T-helper 1 cell treated with Interleukin-12 subunit alpha and Interleukin-12 subunit beta and Interleukin-4 antibody, amounts not matched to agents 30 ng/mL and 1 ng/mL, for 36 hours (primary cell): Measurements from ENCODE around the gene MAN2A1. TPM values are rescaled to one million over a fixed set of nuclear protein-coding genes. Genes with fewer than 3 reads are reported as not detected.

Experiments
- intact Hi-C: fragments of 100-400 bp; cut with micrococcal nuclease; formaldehyde crosslinking; loops from one replicate; pipeline ENCODE4 v1.15.1; 2024
- total RNA-seq: library from RNA; stranded (reverse); gene quantifications from 2 replicates; pipeline ENCODE4 v1.2.3, GENCODE V29; 2022

The MAN2A1 gene
- total RNA-seq, 1 donor from 2014 or later, result 42.1 TPM

DNA sequence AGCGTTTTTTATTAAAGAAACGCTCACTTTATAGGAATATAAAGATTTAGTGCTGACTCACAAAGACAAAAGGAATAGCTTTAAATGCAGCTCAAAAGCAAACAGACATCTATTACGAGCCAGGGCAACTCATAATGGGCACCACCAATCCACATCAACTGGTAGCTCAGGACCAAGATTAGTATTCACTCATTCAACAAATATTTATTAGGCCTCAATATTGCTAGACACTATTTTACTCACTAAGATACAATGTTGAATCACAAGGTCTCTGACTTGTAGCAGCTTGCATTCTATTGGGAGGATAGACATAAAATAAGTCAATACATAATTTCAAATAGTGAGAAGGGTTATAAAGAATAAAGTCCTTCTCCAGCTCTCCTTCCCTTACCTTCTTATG is 8.0 kb upstream of the MAN2A1 start:
- intact Hi-C loops, result no loop called here

DNA sequence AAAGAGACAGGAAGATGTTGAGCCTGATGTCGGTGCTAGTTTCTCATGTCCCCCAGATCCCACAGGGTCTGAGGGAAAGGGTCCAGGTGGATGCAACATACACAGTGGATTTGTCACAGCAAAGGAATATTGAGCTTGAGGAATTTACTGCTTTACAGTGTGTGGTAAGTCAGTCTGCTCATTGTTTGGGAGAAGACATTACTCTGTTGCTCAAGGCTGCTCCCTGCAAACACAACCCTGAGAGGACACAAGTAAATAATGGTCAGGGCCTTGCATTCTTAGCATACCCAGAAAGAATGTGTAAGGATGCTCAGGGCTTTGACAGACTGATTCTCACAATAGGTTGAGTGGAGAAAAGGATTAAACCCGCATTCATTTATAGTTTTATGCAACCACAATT is 7.3 kb upstream of the MAN2A1 start:
- intact Hi-C loops, result no loop called here

DNA sequence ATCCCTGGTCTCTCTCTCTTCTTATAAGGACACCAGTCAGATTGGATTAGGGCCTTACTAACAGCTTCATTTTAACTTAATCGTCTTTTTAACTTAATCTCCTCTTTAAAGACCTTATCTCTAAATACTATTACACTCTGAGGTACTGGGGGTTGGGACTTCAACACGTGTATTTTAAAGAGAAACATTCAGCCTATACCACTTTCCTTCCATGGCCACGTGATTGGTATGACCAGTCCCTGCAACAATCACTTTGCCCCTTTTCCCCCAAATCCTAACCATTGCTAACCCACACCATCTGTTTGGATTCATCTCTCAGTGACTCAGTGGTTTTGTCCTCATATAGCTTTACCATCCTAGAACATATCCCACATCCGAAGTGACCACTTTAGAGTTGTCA is 3.8 kb upstream of the MAN2A1 start:
- intact Hi-C loops, result loop anchor here (5.0 kb wide), 3 partner anchors 646 to 1164 kb away; no protein-coding TSS in a partner anchor

DNA sequence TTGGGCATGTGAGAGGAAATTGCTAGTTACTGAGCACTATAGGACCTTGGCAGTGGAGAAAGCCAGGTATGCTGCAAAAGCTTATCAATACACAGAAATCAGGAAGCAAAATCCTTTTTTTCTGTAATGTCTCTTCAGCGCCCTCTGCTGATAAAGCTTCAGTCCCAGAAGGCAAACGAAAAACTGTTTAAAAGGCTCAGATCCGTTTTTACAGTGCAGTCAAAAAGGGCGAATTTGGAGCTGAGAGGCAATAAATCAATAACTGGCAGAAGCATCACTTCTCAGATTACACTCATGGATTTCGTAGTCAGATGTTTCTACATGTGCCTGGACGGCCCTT is 1.1 kb upstream of the MAN2A1 start:
- intact Hi-C loops, result loop anchor here (1.0 to 5.0 kb wide), 9 partner anchors 256 to 1404 kb away; partner anchors contain the start of genes TMEM232 and WDR36

DNA sequence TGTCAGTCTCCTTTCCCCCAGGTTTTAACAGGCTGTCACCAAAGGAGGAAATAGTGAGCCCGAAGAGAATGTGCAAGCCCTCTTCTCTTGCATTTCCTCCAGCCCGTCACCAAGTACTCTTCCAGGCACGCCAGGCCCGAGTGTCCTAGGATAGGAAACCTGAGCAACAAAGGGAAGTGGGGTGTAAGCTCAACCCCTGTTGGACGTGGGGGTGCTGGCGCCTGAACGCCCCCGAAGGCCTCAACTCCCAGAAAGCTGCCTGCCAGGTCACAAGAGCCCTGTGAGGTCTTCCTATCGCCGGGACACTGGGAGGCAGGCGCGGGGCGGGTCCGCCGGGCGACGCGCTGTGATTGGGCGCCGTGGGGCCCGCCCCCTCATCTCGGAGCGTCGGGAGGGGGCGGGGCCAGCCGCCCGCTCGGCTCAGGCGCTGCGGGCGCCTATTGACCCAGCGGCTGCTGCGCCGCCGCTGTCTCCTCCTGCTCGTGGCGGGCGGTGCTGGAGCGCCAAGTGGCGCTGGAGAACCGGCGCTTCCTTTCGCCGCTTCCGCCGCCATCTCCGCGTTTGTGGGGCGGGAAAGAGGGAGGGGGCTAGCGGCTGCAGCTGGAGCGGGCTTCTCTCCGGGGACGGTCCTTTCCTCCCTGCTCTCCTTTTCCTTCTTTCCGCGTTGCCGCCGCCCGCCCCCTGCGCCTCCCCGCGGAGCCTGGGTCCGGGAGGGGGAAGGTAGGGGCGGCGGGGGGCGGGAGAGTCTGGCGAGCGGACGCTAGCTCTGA is 572 bp upstream of the MAN2A1 start:
- intact Hi-C loops, result loop anchor here (1.0 to 5.0 kb wide), 19 partner anchors 168 to 1823 kb away; partner anchors contain the start of genes FBXL17, STARD4, TMEM232 and WDR36

DNA sequence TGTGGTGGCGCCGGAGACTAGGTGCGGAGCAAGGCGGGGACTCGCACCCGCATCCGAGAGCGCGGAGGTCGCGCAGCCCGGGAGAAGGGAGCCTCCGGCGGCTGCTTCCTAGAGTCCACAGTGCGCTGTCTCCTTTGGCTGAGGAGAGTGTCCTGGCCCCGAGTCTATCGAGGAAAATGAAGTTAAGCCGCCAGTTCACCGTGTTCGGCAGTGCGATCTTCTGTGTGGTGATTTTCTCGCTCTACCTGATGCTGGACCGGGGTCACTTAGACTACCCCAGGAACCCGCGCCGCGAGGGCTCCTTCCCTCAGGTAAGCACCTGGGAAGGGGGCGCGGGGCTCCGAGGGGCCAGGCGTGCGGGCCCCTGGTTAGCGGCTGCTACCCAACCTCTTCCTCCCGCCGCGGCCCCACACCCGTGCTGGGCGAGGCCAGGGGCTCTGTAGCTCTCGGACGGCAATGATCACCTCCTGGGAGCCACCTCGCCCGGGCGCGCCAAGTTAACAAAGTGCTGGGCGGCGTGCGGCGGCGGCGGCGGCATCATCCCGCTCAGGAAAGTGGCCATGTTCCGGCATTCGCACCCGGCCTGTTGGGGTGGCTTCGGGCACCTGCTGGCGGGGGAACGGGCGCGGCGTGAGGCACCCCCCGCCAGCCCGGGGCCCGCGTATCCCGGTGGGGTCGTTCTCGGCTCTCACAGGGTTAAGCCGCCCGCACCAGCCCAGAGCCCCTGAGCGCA is 681 bp downstream of the MAN2A1 start:
- intact Hi-C loops, result loop anchor here (5.0 kb wide), 1 partner anchor 1532 kb away; the partner anchor contains the start of gene CAMK4

DNA sequence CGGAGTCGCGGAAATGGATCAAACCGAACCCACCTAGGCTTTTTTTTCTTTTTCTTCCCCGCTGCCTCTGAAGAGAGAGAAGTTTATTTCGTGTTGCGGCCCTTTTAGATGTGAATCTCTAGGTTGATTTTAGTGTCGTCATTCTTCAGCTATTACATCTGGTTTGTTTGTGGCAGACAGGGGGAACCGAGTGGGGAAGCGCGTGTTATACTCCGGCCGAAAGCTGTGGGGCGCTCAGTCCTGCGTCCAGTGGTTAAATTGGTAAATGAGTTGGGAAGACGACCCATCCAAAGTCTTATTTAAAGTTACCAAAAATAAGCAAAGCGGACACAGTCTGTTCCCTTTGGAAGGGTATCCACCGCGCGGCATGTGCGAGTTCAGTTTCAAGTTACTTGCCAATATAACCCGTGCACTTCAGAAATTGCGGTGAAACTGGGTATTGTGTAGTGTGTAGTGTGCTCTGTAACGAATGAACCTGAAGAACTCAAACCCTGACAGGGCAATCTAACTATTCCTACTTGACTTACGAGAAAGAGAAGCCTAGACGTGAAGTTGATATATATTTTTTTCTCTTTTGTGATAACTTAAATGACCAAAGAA is 1.3 kb downstream of the MAN2A1 start:
- intact Hi-C loops, result loop anchor here (1.0 to 5.0 kb wide), 5 partner anchors 8 to 1531 kb away; partner anchors contain the start of gene CAMK4

DNA sequence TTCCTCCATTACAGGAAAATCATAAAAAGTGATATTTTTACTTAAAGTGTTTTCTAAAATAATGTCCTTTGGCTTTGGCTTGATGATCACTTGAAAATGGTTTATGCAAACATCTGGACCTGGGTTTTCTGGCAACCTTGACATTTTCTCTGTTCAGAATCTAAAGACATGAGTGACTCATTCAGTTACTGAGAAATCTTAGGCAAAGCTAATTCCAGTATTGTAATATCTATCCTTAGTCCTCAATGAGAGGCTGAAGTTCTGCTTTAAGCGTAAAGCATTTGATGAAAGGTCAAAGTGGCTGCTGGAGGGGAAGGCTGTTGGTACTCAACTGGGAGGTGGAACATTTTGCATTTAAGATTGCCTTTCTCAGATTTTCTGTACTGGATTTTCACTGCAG is 2.3 kb downstream of the MAN2A1 start:
- intact Hi-C loops, result loop anchor here (1.0 to 5.0 kb wide), 6 partner anchors 7 to 1530 kb away; partner anchors contain the start of gene CAMK4

DNA sequence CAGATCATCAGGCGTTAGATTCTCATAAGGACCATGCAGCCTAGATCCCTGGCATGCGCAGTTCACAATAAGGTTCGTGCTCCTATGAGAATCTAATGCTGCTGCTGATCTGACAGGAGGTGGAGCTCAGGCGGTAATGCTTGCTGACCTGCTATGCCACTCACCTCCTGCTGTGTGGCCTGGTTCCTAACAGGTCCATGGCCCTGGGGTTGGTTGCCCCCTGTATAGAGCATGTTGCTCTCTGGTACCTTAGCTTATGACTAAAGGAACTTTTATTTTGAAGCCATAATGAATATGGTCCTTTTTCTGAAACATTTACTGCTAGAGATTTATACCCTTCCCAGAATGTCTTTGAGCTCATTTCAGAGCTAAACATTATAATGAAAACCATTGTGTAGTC is 3.1 kb downstream of the MAN2A1 start:
- intact Hi-C loops, result loop anchor here (1.0 to 5.0 kb wide), 2 partner anchors 897 to 1529 kb away; partner anchors contain the start of gene CAMK4

DNA sequence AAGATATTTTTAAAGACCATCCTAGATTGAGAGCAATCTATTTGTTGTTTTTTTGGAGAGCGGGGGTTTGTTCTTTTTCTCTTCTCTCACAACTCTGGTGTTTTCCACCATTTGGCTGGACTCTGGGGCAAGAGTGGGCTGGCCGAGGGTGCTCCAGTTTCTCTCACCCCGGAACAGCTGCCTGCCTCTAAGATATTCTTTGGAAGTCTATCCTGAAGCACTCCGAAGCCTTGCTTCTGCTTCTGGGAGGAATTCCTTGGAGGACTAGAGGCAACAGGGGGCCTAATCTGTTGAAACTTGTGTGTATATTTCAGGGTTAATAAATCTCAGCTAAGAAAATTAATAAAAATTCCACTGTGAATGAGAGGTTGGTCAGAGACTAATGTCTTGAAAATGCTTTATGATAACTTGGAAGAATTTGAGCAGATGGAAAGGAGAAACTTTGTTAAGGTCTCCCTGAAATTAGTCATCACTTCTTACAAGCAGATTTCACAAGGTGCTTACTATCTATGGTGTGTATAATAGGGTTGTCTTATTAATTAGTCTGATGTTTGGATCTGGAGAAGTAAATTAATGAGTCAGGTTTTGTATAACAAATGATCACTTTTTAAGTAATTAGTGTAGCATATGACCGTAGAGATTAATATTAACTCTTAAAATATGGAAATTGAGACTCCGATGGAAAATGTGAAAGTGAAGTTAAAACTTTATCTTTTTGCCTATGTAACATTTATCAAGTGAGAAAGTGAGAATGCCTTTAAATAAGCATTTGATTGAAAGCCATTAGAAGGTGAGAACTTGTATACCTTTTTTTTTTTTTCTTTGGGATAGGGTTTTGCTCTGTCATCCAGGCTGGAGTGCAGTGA is 4.0 kb downstream of the MAN2A1 start:
- intact Hi-C loops, result loop anchor here (5.0 kb wide), 1 partner anchor 1529 kb away; the partner anchor contains the start of gene CAMK4

DNA sequence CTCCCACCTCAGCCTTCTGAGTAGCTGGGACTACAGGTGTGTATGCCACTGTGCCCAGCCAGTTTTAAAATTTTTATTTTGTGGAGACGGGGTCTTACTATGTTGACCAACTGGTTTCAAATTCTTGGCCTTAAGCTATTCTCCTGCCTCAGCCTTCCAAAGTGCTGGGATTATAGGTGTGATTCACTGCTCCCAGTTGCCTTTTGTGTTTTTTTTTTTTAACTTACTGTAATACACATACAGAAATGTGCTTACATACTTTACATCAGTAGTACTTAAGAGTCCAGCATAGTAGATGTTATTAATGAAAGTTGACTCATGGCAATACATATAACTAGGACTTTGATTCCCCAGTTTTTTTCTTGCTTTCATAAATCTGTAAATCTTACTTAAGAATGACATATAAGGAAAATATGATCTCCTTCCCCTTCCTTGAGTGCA is 4.7 kb downstream of the MAN2A1 start:
- intact Hi-C loops, result loop anchor here (5.0 kb wide), 1 partner anchor 1528 kb away; the partner anchor contains the start of gene CAMK4

DNA sequence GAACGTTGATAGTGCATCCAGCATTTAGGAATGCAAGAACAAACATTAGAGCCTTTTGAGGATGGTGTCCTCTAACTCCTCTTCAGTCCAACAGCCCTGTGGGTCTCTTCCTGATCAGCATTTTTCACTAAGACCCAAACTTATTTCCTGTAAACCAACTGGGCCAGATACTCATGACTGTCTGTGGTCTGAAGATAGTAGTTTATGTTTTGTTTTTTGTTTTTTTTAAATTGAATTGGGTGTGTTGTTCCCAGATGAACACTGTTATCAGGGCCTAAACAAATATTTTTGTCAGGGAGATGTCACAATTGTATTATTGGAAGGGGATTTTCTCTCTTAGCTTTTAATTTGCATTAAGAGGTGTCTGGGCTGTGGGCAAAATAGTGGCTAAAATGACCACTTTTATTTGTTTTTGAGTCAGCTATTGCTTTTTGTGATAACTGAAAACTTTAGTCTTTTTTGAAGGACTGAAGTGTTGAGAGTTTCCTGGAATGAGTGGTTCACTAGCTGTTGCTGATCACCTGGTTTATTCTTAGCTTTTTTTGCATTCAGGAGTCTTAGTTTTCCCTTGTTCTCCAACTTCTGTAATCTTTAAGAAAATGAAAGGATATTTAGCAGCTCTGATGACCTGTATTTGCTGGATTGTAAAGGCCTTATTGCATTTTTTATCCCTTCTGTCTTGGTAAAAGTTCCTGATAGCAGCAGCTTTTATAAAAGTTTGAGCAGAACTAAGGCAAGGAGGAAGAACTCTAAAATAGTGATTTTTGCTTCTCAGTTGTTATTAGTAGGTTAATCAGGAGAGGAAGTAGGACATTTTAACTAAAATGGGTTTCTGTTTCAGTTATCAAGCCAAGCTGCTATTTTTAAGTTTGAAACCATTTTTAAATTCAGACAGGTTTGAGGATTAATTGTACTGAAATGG is 5.5 kb downstream of the MAN2A1 start:
- intact Hi-C loops, result no loop called here

DNA sequence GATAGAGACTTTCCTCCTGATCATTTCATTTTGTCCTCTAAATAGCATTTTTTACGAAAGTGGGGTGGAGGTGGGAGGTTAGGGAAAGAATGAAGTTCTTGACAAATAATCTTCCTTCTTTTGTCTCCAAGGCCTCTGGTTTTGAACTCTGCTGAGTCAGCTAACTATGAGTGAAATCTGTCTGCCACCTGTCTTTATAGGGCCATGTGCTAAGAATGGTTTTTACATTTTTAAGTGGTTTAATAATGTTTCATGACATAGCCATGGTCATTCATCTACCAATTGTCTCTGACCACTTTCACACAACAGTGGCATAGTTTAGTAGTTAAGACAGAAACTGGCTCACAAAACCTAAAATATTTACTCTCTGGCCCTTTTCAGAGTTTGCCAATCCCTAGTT is 7.6 kb downstream of the MAN2A1 start:
- intact Hi-C loops, result no loop called here

DNA sequence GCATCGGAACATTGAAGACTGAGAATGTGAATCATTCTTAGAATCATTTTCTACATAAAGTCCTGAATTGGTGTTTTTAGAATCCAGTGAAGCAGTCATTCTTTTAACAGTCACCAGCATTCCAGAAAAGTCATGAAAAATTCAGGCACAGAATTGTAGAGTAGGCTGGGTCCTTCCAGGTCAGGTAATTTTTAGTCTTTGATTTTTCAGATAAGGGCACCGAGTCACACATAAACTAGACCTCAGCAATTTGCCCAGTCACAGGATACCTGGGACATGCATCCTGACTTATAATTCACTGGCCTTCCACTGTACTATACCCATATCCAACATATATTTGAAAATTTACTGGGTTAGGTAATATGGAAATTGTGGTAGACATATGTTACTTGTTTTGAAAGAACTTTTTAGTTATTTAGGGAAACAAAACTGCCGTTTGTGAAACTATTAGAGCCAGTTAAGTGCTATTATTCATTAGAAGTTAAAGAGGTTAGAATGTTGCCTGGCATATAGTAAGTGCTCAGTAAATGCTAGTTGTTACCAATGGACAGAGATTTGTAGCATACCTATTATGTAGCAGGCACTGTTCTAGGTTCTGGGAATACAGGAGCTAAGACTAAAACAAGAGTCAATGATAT is 10.9 kb downstream of the MAN2A1 start:
- intact Hi-C loops, result no loop called here

DNA sequence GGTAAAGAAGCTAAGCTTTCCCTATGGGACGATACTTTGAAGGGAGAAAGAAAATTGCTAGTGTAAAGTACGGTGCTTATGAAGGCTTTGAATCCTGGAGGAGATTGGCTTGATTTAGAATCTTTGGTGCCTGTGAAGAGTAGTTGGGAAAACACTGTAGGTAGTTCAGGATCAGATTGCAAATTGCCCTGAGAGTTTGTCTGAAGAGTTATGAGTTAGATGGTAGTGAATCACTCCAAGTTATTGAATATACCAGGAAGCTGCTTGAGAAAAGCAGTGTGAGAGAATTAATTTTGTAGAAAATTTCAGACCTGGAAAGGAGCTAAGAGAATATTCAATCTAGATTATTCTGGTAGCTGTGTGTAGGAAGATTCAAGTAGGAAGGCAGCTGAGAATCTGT is 11.5 kb downstream of the MAN2A1 start:
- intact Hi-C loops, result no loop called here

DNA sequence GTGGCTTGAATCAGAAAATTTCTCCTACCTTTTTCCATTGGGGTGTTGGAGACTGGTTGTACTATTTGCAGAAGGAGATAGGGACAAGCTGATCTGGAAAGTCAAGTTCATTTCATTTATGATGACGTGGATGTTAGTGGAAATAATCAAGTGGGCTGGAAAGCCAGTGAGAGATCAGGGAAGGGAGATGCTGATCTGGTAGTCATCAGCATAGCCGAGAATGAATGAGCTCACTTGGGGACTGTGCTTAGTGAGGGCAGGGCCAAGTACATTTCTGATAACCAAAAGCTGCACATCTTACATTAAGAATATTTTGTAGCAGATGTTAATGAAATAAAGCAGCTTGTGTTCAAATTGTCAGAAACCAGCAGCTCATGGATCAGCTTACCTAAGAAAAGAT is 12.1 kb downstream of the MAN2A1 start:
- intact Hi-C loops, result no loop called here

DNA sequence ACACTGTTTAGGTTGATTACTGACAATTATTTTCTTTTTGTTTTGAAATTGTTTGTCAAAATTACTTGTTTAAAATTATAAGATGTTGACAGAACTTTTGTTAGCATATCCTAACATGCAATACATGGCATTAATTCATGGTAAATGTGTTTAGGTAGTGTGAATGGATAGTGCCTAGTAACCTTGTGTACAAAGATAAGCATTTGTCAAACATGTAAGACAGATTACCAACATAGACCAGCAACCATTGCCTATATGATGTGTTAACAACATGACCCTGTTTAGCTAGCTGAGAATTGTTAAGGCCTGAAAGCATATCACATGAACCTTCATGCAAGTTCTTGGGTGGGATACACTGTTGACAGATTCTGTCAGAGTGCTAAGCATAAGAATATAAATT is 13.4 kb downstream of the MAN2A1 start:
- intact Hi-C loops, result no loop called here

DNA sequence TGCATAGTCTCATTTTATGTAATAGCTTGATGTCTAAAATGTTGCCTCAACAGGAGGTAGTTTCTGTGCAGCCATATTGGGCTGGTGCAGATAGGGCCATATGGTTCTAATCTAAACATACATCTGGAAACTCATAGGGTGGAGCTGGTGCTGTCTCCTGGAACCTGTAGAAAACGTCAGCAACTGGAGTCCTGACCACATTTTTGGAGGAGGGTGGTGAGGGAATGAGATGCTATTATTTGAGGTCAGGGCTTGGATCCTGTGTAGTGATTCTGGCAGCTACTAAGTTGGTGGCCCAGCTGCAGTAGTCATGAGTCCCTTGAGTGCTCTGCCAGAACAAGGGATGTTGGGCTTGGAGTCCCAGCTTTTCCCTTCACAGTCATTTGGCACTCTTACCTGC is 14.1 kb downstream of the MAN2A1 start:
- intact Hi-C loops, result no loop called here

DNA sequence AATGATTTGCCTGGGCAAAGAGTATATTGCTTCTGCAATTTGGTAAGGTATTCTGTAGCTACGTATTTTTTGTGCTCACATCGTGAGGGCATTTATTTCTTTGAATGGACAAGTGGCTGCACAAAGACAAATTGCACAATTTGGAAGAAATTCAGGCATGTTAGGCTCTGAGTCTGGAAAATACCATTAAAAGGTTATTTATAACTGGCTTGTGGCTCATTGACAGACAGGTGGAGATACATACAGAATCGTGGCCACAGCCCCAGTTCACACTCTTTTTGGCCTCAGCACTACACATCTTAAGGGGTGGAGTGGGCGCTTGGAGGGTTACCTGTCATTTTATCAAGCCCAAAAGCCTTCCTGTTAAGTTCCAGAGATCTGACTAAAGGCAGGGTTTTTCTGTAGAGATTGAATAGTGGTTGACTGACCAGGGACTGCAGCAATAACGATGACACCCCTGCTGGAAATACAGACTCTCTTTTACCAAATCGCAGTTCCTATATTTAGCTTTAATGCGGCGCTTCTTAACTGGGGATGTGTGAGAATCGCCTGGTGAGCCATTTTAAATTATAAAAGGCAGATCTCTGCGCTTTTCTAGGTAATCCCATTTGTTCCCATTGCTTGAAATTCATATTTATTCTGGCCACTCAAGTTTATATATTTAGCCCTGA is 14.7 kb downstream of the MAN2A1 start:
- intact Hi-C loops, result no loop called here
